Measurements from ENCODE around the gene AP5B1.

The AP5B1 gene, protein sequence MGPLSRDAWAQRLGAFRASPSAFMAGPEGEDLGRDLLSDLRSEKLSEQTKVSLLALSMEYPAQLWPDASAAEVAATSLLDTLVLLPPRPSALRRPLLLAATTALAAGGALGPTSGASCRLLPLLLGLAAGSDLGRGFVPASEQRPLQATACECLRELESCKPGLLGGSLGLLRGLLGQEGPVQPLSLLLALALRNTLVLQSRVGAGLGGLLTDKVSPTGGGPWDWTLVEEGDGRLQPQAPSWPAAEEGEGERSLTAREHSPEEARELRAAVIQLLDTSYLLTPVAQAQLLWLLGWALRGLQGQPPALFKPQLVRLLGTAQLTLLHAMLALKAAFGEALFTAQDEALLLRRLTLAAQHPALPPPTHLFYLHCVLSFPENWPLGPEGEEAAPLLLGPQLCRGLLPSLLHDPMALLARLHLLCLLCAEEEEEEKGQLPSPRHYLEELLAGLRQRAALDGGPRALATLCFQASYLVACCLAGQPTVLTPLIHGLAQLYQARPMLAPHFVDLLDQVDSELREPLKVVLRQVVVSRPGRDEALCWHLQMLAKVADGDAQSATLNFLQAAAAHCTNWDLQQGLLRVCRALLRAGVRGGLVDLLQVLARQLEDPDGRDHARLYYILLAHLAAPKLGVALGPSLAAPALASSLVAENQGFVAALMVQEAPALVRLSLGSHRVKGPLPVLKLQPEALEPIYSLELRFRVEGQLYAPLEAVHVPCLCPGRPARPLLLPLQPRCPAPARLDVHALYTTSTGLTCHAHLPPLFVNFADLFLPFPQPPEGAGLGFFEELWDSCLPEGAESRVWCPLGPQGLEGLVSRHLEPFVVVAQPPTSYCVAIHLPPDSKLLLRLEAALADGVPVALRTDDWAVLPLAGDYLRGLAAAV

DNA sequence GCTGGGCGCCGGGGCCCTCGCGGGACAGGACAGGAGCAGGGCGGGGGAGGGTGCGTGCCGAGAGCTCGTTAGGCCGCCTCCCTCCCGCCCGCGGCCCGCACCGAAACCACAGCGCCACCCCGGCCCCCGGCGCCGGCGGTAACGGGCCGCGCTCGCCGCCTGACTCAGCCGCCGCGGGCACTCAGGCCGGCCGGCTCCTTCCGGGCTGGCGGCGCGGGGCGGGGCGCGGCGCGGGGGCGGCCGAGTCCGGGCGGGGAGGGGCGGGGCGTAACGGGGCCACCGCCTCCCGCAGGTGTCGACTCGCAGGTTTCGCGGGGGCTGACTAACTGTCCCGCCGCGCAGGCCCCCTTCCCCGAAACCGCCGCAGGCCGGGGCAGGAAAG is at the start of gene AP5B1:
Gene AP5B1 (minus strand): TSS at position 207 of the 382 bp plus-strand sequence. CDS start 385 bp downstream, outside the sequence.
- H3K4me1 Mint-ChIP-seq (ENCODE audit: low read depth) = peaks cover 36% of the 10 kb centered on the region
- DNase-seq = peak; percentile 87
- H3K27me3 Mint-ChIP-seq = peaks cover 18% of the 10 kb centered on the region
- H3K36me3 Mint-ChIP-seq (ENCODE audit: low read depth) = peaks cover 37% of the 10 kb centered on the region
- no peaks in the 10 kb centered on the region for H3K9me3 Mint-ChIP-seq
- peak within 1 kb of the TSS; percentile 87 for H3K4me3 Mint-ChIP-seq
- peak within 1 kb of the TSS; percentile 89 for H3K27ac Mint-ChIP-seq

DNA sequence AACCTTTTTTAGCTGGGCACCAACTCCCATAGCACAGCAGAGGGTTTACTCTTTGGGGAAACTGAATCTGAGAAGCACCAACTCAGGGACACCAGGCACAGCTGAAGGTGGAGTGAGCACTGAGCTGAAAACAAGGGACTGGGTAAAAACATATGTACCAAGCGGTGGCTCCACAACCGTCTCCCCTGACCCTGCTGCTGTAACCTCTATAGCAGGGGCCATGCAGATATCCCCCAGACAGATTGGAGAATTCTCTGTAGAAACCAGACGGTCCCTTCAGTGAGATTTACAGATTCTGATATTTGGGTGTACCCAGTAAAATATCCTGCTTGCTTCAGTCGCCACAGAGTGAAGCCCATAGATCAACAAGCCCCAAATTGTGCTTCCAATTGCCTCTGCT is 48.7 kb upstream of the AP5B1 start:
- no peak overlapping the region for H3K27ac Mint-ChIP-seq

DNA sequence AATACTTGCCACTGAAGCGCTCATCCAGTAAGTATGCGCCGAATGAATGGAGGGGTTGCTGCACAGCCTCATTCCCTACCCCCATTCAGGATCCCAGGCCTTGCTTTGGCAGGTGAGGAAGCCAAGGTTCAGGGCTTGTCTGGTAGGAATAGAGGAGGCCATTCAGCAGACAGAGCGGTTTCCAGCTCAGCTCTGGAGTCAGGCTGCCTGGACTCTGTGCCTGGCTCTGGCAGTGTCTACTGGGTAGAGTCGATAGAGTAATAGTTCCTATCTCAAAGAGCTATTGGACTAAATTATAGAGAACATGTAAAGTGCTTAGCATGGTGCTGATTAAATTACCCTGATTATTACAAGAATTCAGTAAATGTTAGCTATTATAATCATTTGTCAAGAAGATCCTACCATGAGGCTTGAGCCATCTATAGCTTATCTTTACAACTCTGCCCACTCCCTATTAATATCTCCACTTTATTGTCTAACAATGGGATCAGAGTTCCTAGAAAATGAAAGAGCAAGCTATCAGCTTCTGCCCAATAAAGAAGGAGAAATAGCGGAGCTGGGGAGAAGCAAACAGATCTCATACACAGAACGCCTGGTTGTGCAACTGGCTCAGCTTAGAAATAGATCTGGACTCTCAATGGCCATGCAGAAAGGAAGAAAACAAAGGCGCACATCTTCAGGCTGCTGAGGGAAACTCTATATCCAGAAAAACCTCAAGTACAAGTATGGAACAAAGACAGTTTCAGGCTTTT is 46.4 kb upstream of the AP5B1 start:
- no peak overlapping the region for H3K4me3 Mint-ChIP-seq
- DNase-seq = no peak
- no peaks in the 10 kb centered on the region for H3K27me3 Mint-ChIP-seq
- H3K4me1 Mint-ChIP-seq (ENCODE audit: low read depth) = peaks cover 23% of the 10 kb centered on the region
- no peaks in the 10 kb centered on the region for H3K36me3 Mint-ChIP-seq (ENCODE audit: low read depth)
- H3K27ac Mint-ChIP-seq = peak overlapping the region; percentile 48
- no peaks in the 10 kb centered on the region for H3K9me3 Mint-ChIP-seq

More for the DNA sequence above, 48.7 kb upstream of the AP5B1 start:
- H3K4me3 Mint-ChIP-seq = no peak overlapping the region
- peaks cover 34% of the 10 kb centered on the region for H3K4me1 Mint-ChIP-seq (ENCODE audit: low read depth)
- DNase-seq = no peak
- H3K9me3 Mint-ChIP-seq = no peaks in the 10 kb centered on the region
- no peaks in the 10 kb centered on the region for H3K27me3 Mint-ChIP-seq
- H3K36me3 Mint-ChIP-seq (ENCODE audit: low read depth) = no peaks in the 10 kb centered on the region

DNA sequence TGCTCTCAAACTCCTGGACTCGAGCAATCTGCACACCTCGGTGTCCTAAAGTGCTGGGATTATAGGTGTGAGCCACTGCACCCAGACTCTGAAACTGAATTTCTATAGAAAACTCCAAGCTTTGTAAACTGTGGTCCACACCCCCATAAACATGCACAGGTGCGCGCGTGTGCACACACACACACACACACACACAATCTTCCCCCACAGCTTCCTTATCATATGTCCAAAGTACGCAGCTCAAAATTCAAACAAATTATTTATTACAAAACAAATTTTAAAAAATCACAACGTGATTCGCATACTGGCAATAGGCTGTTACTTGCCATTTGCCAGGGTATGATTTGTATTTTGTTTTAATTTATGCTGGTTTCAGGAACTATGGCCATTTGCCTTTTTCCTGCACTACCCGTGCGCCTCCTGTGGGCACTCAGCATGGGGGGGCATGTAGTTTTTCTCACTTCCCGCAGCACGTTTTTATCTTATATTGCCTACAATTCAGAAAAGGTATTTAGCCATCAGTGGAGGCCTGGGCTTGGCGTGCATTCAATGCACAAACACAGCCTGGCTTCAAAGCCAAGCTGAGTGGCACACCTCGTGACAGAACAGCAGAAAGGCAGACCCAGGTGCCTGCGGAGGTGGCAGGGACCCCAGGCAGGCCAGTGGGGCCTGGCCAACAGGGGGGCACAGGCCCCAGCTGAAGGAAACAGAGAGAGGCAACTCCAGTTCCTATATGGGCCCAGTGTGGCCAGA is 42.2 kb upstream of the AP5B1 start:
- no peaks in the 10 kb centered on the region for H3K36me3 Mint-ChIP-seq (ENCODE audit: low read depth)
- no peak overlapping the region for H3K27ac Mint-ChIP-seq
- DNase-seq = no peak
- no peaks in the 10 kb centered on the region for H3K27me3 Mint-ChIP-seq
- no peak overlapping the region for H3K4me3 Mint-ChIP-seq
- H3K9me3 Mint-ChIP-seq = no peaks in the 10 kb centered on the region
- peaks cover 12% of the 10 kb centered on the region for H3K4me1 Mint-ChIP-seq (ENCODE audit: low read depth)

DNA sequence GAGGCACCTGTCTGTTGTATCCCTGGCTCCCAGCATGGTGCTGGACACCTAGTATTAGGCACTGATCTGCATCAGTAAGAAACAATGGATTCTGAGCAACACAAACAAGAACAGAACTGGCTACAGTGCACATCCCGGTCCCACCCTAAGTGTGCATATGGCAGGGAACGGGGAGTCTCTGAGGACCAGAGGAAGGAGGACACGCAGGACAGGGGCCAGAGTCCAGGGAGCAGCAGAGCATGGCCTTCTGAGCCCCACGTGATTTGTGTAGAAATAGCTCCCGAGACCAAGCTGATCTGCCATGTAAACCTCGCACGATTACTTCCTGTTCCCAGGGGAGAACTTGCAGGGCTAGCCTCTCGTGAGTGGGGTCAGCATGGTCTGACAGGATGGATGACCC is 40.3 kb upstream of the AP5B1 start:
- no peaks in the 10 kb centered on the region for H3K36me3 Mint-ChIP-seq (ENCODE audit: low read depth)
- DNase-seq = no peak
- H3K27me3 Mint-ChIP-seq = no peaks in the 10 kb centered on the region
- no peaks in the 10 kb centered on the region for H3K9me3 Mint-ChIP-seq
- no peak overlapping the region for H3K27ac Mint-ChIP-seq
- peaks cover 20% of the 10 kb centered on the region for H3K4me1 Mint-ChIP-seq (ENCODE audit: low read depth)
- H3K4me3 Mint-ChIP-seq = no peak overlapping the region

DNA sequence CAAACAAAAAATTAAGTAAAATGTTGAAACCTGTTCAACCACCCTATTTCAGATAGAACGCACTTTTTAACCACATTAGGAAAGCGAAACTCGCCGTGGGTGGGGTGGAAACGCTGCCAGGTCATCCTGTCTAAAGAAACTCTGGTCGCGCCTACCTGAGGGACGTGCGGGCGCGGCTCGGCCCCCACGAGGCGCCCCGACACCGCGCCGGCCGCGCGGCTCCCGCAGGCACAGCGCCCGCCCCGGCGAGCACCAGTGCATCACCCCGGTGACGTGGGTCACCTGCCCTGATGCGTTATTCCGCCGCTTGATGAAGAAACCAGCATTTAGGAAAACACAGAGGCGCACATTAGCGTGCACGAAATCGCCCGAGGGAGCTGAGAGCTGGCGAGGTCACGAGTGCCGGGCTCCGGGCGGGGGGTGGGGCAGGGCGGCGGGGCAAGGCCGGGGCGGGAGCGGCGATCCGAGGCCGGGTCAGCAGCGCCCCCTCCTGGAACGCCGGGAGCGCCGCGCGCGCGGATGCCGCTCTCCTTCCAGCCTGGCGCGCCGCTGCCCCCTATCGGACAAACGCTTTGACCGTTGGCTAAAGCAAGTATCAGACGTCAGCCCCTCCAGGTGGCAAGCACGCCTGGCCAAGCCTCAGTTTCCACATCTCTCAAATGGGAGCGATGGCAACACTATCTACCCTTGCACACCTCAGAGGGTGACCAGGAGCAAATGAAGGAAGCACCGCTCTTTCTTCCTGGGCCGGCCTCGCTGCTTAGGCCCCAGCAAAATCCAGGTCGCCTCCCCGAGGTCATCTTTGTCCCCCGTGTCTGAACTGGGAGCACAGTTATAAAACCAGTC is 37.3 kb upstream of the AP5B1 start:
- no peaks in the 10 kb centered on the region for H3K36me3 Mint-ChIP-seq (ENCODE audit: low read depth)
- H3K27ac Mint-ChIP-seq = peak overlapping the region; percentile 80
- no peaks in the 10 kb centered on the region for H3K27me3 Mint-ChIP-seq
- peak overlapping the region; percentile 72 for H3K4me3 Mint-ChIP-seq
- H3K4me1 Mint-ChIP-seq (ENCODE audit: low read depth) = peaks cover 20% of the 10 kb centered on the region
- H3K9me3 Mint-ChIP-seq = no peaks in the 10 kb centered on the region
- peak; percentile 96 for DNase-seq

DNA sequence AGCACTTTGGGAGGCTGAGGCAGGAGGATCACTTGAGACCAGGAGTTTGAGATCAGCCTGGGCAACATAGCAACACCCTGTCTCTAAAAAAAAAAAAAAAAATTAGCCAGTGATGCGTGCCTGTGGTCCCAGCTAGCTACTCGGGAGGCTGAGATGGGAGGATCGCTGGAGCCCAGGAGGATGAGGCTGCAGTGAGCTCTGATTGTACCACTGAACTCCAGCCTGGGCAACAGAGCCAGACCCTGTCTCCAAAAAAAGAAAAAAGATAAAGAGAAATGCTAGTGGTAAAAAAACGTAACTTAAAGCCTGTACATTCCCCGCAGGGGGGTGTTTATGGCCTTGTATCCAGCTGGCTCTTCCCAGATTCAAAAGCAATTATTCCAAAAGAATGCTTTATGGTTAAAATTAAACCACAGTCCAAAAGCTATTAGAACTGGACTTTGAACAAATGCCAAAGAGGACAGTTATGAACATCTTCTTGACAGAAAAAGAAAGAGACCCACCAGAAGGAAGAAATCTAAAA is 36.6 kb upstream of the AP5B1 start:
- H3K4me1 Mint-ChIP-seq (ENCODE audit: low read depth) = peaks cover 20% of the 10 kb centered on the region
- no peaks in the 10 kb centered on the region for H3K9me3 Mint-ChIP-seq
- no peak for DNase-seq
- H3K27ac Mint-ChIP-seq = peak overlapping the region; percentile 80
- no peaks in the 10 kb centered on the region for H3K27me3 Mint-ChIP-seq
- no peaks in the 10 kb centered on the region for H3K36me3 Mint-ChIP-seq (ENCODE audit: low read depth)
- H3K4me3 Mint-ChIP-seq = peak overlapping the region; percentile 72

DNA sequence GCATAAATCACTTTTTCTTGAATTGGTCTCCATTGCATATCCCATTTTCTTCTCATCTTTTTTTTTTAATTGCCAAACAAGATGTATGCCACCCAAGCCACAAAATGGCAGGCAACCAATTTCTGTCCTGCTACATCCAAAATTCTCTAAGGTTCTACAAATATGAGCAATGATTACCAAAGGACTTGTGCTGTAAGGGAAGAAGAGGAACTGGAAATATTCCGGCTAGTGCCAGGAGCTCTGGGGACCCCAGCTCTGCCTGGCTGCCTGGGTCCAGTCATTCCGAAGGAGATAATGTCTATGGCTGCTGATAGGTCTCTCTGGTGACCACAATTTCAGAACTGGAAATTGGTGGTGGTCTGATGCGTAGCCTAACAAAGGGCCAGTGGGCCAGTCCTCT is 35.9 kb upstream of the AP5B1 start:
- H3K4me3 Mint-ChIP-seq = peak overlapping the region; percentile 72
- H3K27me3 Mint-ChIP-seq = no peaks in the 10 kb centered on the region
- H3K4me1 Mint-ChIP-seq (ENCODE audit: low read depth) = peaks cover 20% of the 10 kb centered on the region
- H3K27ac Mint-ChIP-seq = no peak overlapping the region
- H3K9me3 Mint-ChIP-seq = no peaks in the 10 kb centered on the region
- H3K36me3 Mint-ChIP-seq (ENCODE audit: low read depth) = no peaks in the 10 kb centered on the region
- DNase-seq = no peak

DNA sequence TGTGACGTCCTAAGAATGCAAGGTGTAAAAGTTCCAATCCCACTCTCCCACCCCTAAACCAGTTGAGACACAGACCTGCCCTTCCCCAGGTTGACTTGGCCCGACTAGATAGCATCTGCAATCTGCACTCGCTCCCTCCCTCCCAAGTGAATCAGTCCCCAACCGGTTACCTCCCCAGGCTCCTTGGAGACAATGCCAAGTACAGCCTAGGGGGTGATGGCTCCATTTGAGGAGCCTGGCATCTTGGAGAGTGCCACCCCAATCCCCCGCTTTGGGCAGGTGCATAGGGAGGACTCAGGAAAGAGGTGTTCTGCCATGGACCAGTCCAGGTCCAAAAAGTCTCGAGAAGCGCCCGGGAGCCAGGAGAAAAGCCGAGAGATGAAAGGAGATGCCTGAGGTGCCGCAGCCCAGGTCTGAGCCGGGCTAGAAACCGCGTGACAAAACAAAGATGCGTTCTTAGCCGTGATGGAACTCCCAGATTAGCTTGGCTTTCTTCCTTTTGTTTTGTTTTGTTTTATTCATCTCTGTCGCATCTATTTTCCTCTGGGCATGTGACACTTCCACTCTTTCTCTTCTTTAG is 34.3 kb upstream of the AP5B1 start:
- Mint-ChIP-seq H3K4me3 (no peak overlapping the region), H3K36me3 (ENCODE audit: low read depth) (no peaks in the 10 kb centered on the region), H3K27me3 (no peaks in the 10 kb centered on the region), H3K4me1 (ENCODE audit: low read depth) (peaks cover 20% of the 10 kb centered on the region), H3K9me3 (no peaks in the 10 kb centered on the region), H3K27ac (no peak overlapping the region)
- no peak for DNase-seq

DNA sequence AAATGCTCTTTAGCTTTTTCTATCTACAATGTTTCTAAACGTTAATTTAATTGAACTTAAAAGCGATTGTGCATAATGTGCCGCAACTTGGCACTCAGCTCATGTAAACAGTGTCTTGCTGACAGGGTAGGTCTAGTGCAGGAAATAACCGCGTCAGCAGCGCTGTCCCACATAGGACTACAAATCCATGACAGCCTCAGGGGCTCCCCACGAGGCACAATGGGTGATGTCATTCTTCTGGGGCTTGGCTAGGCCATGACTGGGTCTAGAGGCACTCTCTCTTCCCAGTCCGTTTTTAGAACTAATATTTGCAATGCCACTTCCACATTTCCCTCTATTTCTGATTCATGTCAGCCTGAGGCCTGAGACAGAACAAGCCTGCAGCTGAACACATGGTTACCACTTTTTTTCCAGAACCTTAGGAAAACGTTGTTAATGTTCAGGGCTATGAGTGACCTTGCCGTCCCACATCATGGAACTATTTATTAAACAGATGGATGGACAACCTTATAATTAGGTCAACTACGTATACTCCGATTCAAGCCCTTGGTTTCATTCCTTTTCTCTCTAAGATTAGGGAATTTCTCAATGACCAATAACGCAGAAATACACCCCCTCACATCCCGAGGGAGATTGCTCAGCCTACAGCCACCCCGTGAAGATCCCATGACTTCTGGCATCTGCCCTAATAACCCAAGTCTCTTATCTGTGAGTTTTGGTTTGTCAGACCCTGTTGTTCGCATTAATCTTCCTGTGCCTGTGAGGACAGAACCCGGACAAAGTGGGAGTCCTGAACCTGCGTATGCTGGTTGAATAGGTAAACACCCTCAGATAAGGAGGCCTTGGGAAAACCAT is 33.6 kb upstream of the AP5B1 start:
- Mint-ChIP-seq H3K4me3 (no peak overlapping the region), H3K27ac (no peak overlapping the region), H3K27me3 (no peaks in the 10 kb centered on the region), H3K4me1 (ENCODE audit: low read depth) (peaks cover 20% of the 10 kb centered on the region), H3K36me3 (ENCODE audit: low read depth) (no peaks in the 10 kb centered on the region), H3K9me3 (no peaks in the 10 kb centered on the region)
- no peak for DNase-seq

DNA sequence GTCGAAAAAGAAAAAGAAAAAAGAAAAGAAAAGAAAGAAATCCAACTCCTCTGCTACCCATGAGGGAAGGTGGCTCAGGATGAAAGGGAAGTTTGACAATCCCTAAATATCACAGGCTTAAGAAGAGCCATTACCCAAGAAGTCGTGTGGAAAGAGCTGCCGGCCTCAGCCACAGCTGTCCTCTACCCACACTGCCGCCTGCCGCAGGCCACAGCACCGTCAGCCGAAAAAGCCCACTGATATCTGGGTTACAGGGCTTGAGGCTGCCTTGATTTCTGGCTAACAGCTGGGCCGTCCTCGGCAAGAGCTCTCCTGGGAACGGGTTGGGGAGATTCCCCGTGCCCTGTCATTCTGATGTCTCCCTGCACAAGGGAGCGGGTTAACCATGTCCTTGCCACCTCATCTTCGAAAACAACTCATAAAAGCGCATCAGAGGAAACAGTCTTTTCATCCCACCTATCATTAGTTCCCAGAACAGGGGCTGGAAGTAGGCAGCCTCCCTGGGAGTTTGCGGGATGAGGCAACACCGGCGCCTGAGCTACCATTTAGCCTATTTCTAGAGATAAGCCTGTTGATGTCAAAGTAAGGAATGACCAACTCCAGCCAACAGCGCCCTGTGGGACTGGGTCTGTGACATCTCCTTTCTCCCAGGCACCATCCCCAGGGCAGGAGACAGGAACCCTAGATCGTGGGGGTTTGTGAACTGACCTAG is 31.1 kb upstream of the AP5B1 start:
- Mint-ChIP-seq H3K27ac (no peak overlapping the region), H3K27me3 (peaks cover 10% of the 10 kb centered on the region)
- DNase-seq = no peak

More for the DNA sequence above, 31.1 kb upstream of the AP5B1 start:
- no peaks in the 10 kb centered on the region for H3K36me3 Mint-ChIP-seq (ENCODE audit: low read depth)
- no peak overlapping the region for H3K4me3 Mint-ChIP-seq
- H3K9me3 Mint-ChIP-seq = no peaks in the 10 kb centered on the region
- peaks cover 6% of the 10 kb centered on the region for H3K4me1 Mint-ChIP-seq (ENCODE audit: low read depth)
